Measurements from ENCODE around the gene CAMK2D.

Gene CAMK2D

GRCh38 chr4:113436360-113436759 is 325.2 kb downstream of the CAMK2D start:
- Histone ChIP-seq H3K9me3 (ENCODE audit: control insufficient read depth, insufficient read depth, low read length) (peaks cover 12% of the 10 kb centered on the region), H3K9ac (ENCODE audit: low read depth, low read length) (no peak overlapping the region), H3K36me3 (ENCODE audit: insufficient read depth, low read length) (no peaks in the 10 kb centered on the region), H3K4me1 (ENCODE audit: insufficient read depth, low read length) (peaks cover 10% of the 10 kb centered on the region)

GRCh38 chr4:113435893-113436292 is 325.6 kb downstream of the CAMK2D start:
- H3K9me3 ChIP-seq (ENCODE audit: control insufficient read depth, insufficient read depth, low read length), result peaks cover 12% of the 10 kb centered on the region
- no peaks in the 10 kb centered on the region for H3K36me3 ChIP-seq (ENCODE audit: insufficient read depth, low read length)
- H3K4me1 ChIP-seq (ENCODE audit: insufficient read depth, low read length), result peaks cover 10% of the 10 kb centered on the region
- H3K9ac ChIP-seq (ENCODE audit: low read depth, low read length), result no peak overlapping the region

- H3K9me3 ChIP-seq (ENCODE audit: control insufficient read depth, insufficient read depth, low read length), result peaks cover 18% of the 10 kb centered on the region
- H3K4me1 ChIP-seq (ENCODE audit: insufficient read depth, low read length), result peaks cover 10% of the 10 kb centered on the region
- H3K9ac ChIP-seq (ENCODE audit: low read depth, low read length), result no peak overlapping the region
- H3K36me3 ChIP-seq (ENCODE audit: insufficient read depth, low read length), result no peaks in the 10 kb centered on the region
Measured at GRCh38 chr4:113434247-113434587, 327.3 kb downstream of the CAMK2D start.

GRCh38 chr4:113433536-113434246 is 327.8 kb downstream of the CAMK2D start:
- Histone ChIP-seq H3K36me3 (ENCODE audit: insufficient read depth, low read length) (no peaks in the 10 kb centered on the region), H3K4me1 (ENCODE audit: insufficient read depth, low read length) (peaks cover 10% of the 10 kb centered on the region), H3K9me3 (ENCODE audit: control insufficient read depth, insufficient read depth, low read length) (peaks cover 18% of the 10 kb centered on the region), H3K9ac (ENCODE audit: low read depth, low read length) (no peak overlapping the region)

- no peak overlapping the region for H3K9ac ChIP-seq (ENCODE audit: low read depth, low read length)
Measured at GRCh38 chr4:113433116-113433515, 328.4 kb downstream of the CAMK2D start.

GRCh38 chr4:113423631-113424030 is 337.9 kb downstream of the CAMK2D start:
- no peaks in the 10 kb centered on the region for H3K36me3 ChIP-seq (ENCODE audit: insufficient read depth, low read length)
- no peaks in the 10 kb centered on the region for H3K4me1 ChIP-seq (ENCODE audit: insufficient read depth, low read length)
- H3K9me3 ChIP-seq (ENCODE audit: control insufficient read depth, insufficient read depth, low read length), result no peaks in the 10 kb centered on the region; the same call in 1 of the 2 replicates
- H3K9ac ChIP-seq (ENCODE audit: low read depth, low read length), result no peak overlapping the region

More at GRCh38 chr4:113433116-113433515, 328.4 kb downstream of the CAMK2D start:
- Histone ChIP-seq H3K4me1 (ENCODE audit: insufficient read depth, low read length) (peaks cover 10% of the 10 kb centered on the region), H3K36me3 (ENCODE audit: insufficient read depth, low read length) (no peaks in the 10 kb centered on the region), H3K9me3 (ENCODE audit: control insufficient read depth, insufficient read depth, low read length) (peaks cover 18% of the 10 kb centered on the region)

- H3K9ac ChIP-seq (ENCODE audit: low read depth, low read length), result no peak overlapping the region
- H3K9me3 ChIP-seq (ENCODE audit: control insufficient read depth, insufficient read depth, low read length), result no peaks in the 10 kb centered on the region; the same call in 1 of the 2 replicates
- H3K4me1 ChIP-seq (ENCODE audit: insufficient read depth, low read length), result no peaks in the 10 kb centered on the region
- H3K36me3 ChIP-seq (ENCODE audit: insufficient read depth, low read length), result no peaks in the 10 kb centered on the region
Measured at GRCh38 chr4:113420938-113421337, 340.6 kb downstream of the CAMK2D start.

- H3K9ac ChIP-seq (ENCODE audit: low read depth, low read length), result no peak overlapping the region
- H3K4me1 ChIP-seq (ENCODE audit: insufficient read depth, low read length), result no peaks in the 10 kb centered on the region
- H3K36me3 ChIP-seq (ENCODE audit: insufficient read depth, low read length), result no peaks in the 10 kb centered on the region
- no peaks in the 10 kb centered on the region; the same call in 1 of the 2 replicates for H3K9me3 ChIP-seq (ENCODE audit: control insufficient read depth, insufficient read depth, low read length)
Measured at GRCh38 chr4:113419631-113420030, 341.9 kb downstream of the CAMK2D start.

- H3K9me3 ChIP-seq (ENCODE audit: control insufficient read depth, insufficient read depth, low read length), result no peaks in the 10 kb centered on the region
Measured at GRCh38 chr4:113411496-113411938, 350.0 kb downstream of the CAMK2D start.

GRCh38 chr4:113410686-113411085 is 350.9 kb downstream of the CAMK2D start:
- Histone ChIP-seq H3K9me3 (ENCODE audit: control insufficient read depth, insufficient read depth, low read length) (no peaks in the 10 kb centered on the region), H3K36me3 (ENCODE audit: insufficient read depth, low read length) (no peaks in the 10 kb centered on the region), H3K9ac (ENCODE audit: low read depth, low read length) (no peak overlapping the region), H3K4me1 (ENCODE audit: insufficient read depth, low read length) (peaks cover 13% of the 10 kb centered on the region; the same call in 1 of the 2 replicates)

More at GRCh38 chr4:113411496-113411938, 350.0 kb downstream of the CAMK2D start:
- Histone ChIP-seq H3K9ac (ENCODE audit: low read depth, low read length) (no peak overlapping the region), H3K4me1 (ENCODE audit: insufficient read depth, low read length) (peaks cover 12% of the 10 kb centered on the region; the same call in 1 of the 2 replicates), H3K36me3 (ENCODE audit: insufficient read depth, low read length) (no peaks in the 10 kb centered on the region)

- no peak overlapping the region for H3K9ac ChIP-seq (ENCODE audit: low read depth, low read length)
- H3K4me1 ChIP-seq (ENCODE audit: insufficient read depth, low read length), result peaks cover 13% of the 10 kb centered on the region; the same call in 1 of the 2 replicates
- no peaks in the 10 kb centered on the region for H3K9me3 ChIP-seq (ENCODE audit: control insufficient read depth, insufficient read depth, low read length)
- no peaks in the 10 kb centered on the region for H3K36me3 ChIP-seq (ENCODE audit: insufficient read depth, low read length)
Measured at GRCh38 chr4:113409181-113409580, 352.4 kb downstream of the CAMK2D start.

- H3K4me1 ChIP-seq (ENCODE audit: insufficient read depth, low read length), result peaks cover 13% of the 10 kb centered on the region; the same call in 1 of the 2 replicates
- no peak overlapping the region for H3K9ac ChIP-seq (ENCODE audit: low read depth, low read length)
- no peaks in the 10 kb centered on the region for H3K36me3 ChIP-seq (ENCODE audit: insufficient read depth, low read length)
- no peaks in the 10 kb centered on the region for H3K9me3 ChIP-seq (ENCODE audit: control insufficient read depth, insufficient read depth, low read length)
Measured at GRCh38 chr4:113407409-113407808, 354.1 kb downstream of the CAMK2D start.

GRCh38 chr4:113406723-113407016 is 354.9 kb downstream of the CAMK2D start:
- Histone ChIP-seq H3K9ac (ENCODE audit: low read depth, low read length) (no peak overlapping the region), H3K4me1 (ENCODE audit: insufficient read depth, low read length) (peaks cover 13% of the 10 kb centered on the region; the same call in 1 of the 2 replicates), H3K36me3 (ENCODE audit: insufficient read depth, low read length) (no peaks in the 10 kb centered on the region), H3K9me3 (ENCODE audit: control insufficient read depth, insufficient read depth, low read length) (no peaks in the 10 kb centered on the region)

GRCh38 chr4:113405874-113406722 is 355.4 kb downstream of the CAMK2D start:
- Histone ChIP-seq H3K9ac (ENCODE audit: low read depth, low read length) (no peak overlapping the region), H3K9me3 (ENCODE audit: control insufficient read depth, insufficient read depth, low read length) (no peaks in the 10 kb centered on the region), H3K36me3 (ENCODE audit: insufficient read depth, low read length) (no peaks in the 10 kb centered on the region), H3K4me1 (ENCODE audit: insufficient read depth, low read length) (peaks cover 13% of the 10 kb centered on the region; the same call in 1 of the 2 replicates)

- no peak overlapping the region for H3K9ac ChIP-seq (ENCODE audit: low read depth, low read length)
- H3K36me3 ChIP-seq (ENCODE audit: insufficient read depth, low read length), result no peaks in the 10 kb centered on the region
- H3K4me1 ChIP-seq (ENCODE audit: insufficient read depth, low read length), result peaks cover 13% of the 10 kb centered on the region; the same call in 1 of the 2 replicates
- H3K9me3 ChIP-seq (ENCODE audit: control insufficient read depth, insufficient read depth, low read length), result no peaks in the 10 kb centered on the region
Measured at GRCh38 chr4:113404841-113405240, 356.7 kb downstream of the CAMK2D start.
